CD4-positive, alpha-beta T cell (primary cell): Measurements from ENCODE around the gene C13orf42. TPM values are rescaled to one million over a fixed set of nuclear protein-coding genes. Genes with fewer than 3 reads are reported as not detected.
A peak's percentile ranks its signal among the peaks of the same experiment; 100 is the strongest.
"Not testable (repeated sequence)": the region's sequence is repeated elsewhere in the genome, so short reads cannot be mapped to it uniquely, and the experiment has no call there.

Experiments
- ATAC-seq: fragments of 200-7000 bp; cut with Tn5 transposase; one replicate; pipeline ENCODE4 v1.10.0; 2022; ENCODE audit warnings: mild to moderate bottlenecking; ENCODE audit not compliant: poor library complexity
- CTCF ChIA-PET: fragments of 350-600 bp; sonication (Branson Sonifier 250); formaldehyde crosslinking; loops from one replicate; lab custom pipeline; 2021; ENCODE audit warnings: antibody characterized with exemption, inconsistent platforms; lab: Charles Lee
- POLR2A ChIA-PET: fragments of 350-600 bp; sonication (Branson Sonifier 250); formaldehyde crosslinking; loops from one replicate; lab custom pipeline; 2021; ENCODE audit warnings: antibody characterized with exemption, inconsistent platforms; lab: Charles Lee
- DNase-seq, 14 experiments: peaks; one replicate each; pipeline ENCODE4 v3.0.0-alpha.2; 2013 to 2020; ENCODE audit warnings: mixed read lengths in 2 of 14
- H3K27ac ChIP-seq, 2 donors: one replicate each; pipeline versions ENCODE4 v1.5.1 to v1.7.0; 2013; ENCODE audit warnings: low read length in 2 of 2, low read depth in 1 of 2, mild to moderate bottlenecking in 1 of 2
- H3K27me3 ChIP-seq, 2 experiments: 1 replicate in 1 of 2; 2 replicates in 1 of 2; pipeline versions ENCODE4 v1.6.1 to v1.7.0; 2013; ENCODE audit warnings: low read length in 2 of 2, control low read depth in 1 of 2, mild to moderate bottlenecking in 1 of 2, moderate library complexity in 1 of 2; ENCODE audit not compliant: insufficient read depth in 2 of 2, control insufficient read depth in 1 of 2
- H3K36me3 ChIP-seq: one replicate; pipeline ENCODE4 v1.6.1; 2013; ENCODE audit warnings: low read length, control low read depth; ENCODE audit not compliant: insufficient read depth
- H3K4me1 ChIP-seq: one replicate; pipeline ENCODE4 v1.6.1; 2013; ENCODE audit warnings: low read length, control low read depth; ENCODE audit not compliant: insufficient read depth
- H3K4me3 ChIP-seq: one replicate; pipeline ENCODE4 v1.5.1; 2013; ENCODE audit warnings: mild to moderate bottlenecking, low read length, moderate library complexity
- H3K9me3 ChIP-seq, 2 experiments: 1 replicate in 1 of 2; 2 replicates in 1 of 2; pipeline versions ENCODE4 v1.6.1 to v1.7.0; 2013; ENCODE audit warnings: low read length in 2 of 2, mild to moderate bottlenecking in 2 of 2, control low read depth in 1 of 2, moderate library complexity in 1 of 2; ENCODE audit not compliant: control insufficient read depth in 1 of 2, insufficient read depth in 1 of 2
- H3K27ac Mint-ChIP-seq: one replicate; pipeline ENCODE4 v1.8.0; 2020; ENCODE audit warnings: mixed read lengths
- H3K27me3 Mint-ChIP-seq: one replicate; pipeline ENCODE4 v1.8.0; 2021; ENCODE audit warnings: mixed read lengths
- H3K36me3 Mint-ChIP-seq: one replicate; pipeline ENCODE4 v1.8.0; 2021; ENCODE audit warnings: low read depth, mixed read lengths
- H3K4me1 Mint-ChIP-seq: one replicate; pipeline ENCODE4 v1.8.0; 2021; ENCODE audit warnings: low read depth, mixed read lengths
- H3K4me3 Mint-ChIP-seq: one replicate; pipeline ENCODE4 v1.8.0; 2020; ENCODE audit warnings: mild to moderate bottlenecking, mixed read lengths
- H3K9me3 Mint-ChIP-seq: one replicate; pipeline ENCODE4 v1.8.0; 2020; ENCODE audit warnings: mixed read lengths
- CTCF ChIP-seq: fragments of 200-600 bp; IDR thresholded peaks from one replicate; pipeline ENCODE4 v1.8.0; 2022; ENCODE audit warnings: antibody characterized with exemption, mild to moderate bottlenecking
- intact Hi-C, 2 experiments: fragments of 100-400 bp; cut with DNase I in 1 of 2; cut with micrococcal nuclease in 1 of 2; formaldehyde crosslinking; loops; one replicate each; pipeline versions ENCODE4 v1.15.1 to v1.9.0; 2023 to 2025; cut with DNase I, micrococcal nuclease
- total RNA-seq, 174 experiments: library from RNA in 2 of 174; stranded (reverse) in 2 of 174; gene quantifications; one replicate each; pipeline ENCODE4 v1.2.3 and lab custom pipeline; 2021 to 2026

The C13orf42 gene
- total RNA-seq, 2 experiments from 2014 or later, result not detected

- H3K4me1 Mint-ChIP-seq, result peaks cover 4% of the 10 kb centered on the region
- intact Hi-C loops, result loop anchor here (5.0 to 10.0 kb wide), 5 partner anchors 159 to 1079 kb away; partner anchors contain the start of gene NEK5 (in 2 of the 2)
- H3K4me3 Mint-ChIP-seq, result no peak overlapping the region
- ChIA-PET CTCF (interaction anchor here (1.2 to 1.5 kb wide), 3 partner anchors 15 to 672 kb away, joined by 5 to 8 read pairs (median 7); no protein-coding TSS in a partner anchor), POLR2A (interaction anchor here (1.0 kb wide), 1 partner anchor 673 kb away, joined by 3 read pairs; no protein-coding TSS in a partner anchor)
- H3K27ac Mint-ChIP-seq, result no peak overlapping the region
- Histone ChIP-seq H3K9me3 (no peaks in the 10 kb centered on the region), H3K4me1 (no peaks in the 10 kb centered on the region), H3K27me3 (no peaks in the 10 kb centered on the region), H3K27ac (no peak overlapping the region), H3K36me3 (no peaks in the 10 kb centered on the region), H3K4me3 (no peak overlapping the region)
- peaks cover 10% of the 10 kb centered on the region for H3K9me3 Mint-ChIP-seq
- ATAC-seq (peak; percentile 46), DNase-seq (peak in 10 of 14 experiments; percentile 4 to 69 (median 20))
- peaks cover 15% of the 10 kb centered on the region for H3K27me3 Mint-ChIP-seq
- TF ChIP-seq CTCF, result peak; percentile 46
- no peaks in the 10 kb centered on the region for H3K36me3 Mint-ChIP-seq
Measured at GRCh38 chr13:51125495-51126226, 14.6 kb upstream of the C13orf42 start.

DNA sequence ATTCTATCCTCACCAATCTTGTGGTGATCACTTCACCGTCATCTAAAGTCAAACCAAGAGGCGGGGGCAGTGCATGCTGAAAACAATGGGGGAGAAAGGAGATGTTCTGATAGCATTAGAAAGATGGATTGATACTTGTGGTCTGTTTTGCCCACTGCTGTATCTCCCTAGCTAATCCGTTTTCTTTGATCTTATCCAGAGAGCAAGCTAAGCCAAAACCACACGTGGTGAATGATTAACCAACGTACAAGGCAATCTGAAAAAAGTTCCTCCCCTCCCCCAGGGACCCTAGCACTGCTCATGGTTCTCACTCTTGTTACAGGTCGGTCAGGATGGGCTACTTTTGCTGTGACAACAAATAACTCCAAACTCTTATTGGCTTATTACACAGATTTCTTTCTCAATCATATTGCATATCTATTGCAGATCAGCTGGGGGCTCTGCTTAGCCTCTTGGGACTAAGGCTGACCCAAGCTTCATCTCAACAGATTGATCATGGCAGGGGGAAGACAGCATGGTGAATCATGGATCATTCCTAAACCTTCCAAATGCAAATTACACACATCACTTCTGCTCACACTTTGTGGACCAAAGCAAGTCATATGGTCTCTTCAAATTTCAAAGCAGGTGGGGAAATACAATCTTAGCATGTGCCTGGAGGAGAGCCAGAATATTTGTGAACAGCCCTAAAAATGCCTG, 11.9 kb upstream of the C13orf42 start:
- POLR2A ChIA-PET, result interaction anchor here (0.7 kb wide), 1 partner anchor 380 kb away, joined by 3 read pairs; no protein-coding TSS in a partner anchor
- TF ChIP-seq CTCF, result no peak
- H3K36me3 Mint-ChIP-seq, result no peaks in the 10 kb centered on the region
- no peak overlapping the region for H3K27ac Mint-ChIP-seq
- no peak overlapping the region for H3K27ac ChIP-seq
- DNase-seq, result no peak
- no peak overlapping the region for H3K4me3 ChIP-seq
- peaks cover 15% of the 10 kb centered on the region for H3K27me3 Mint-ChIP-seq
- peaks cover 4% of the 10 kb centered on the region for H3K4me1 Mint-ChIP-seq
- no peaks in the 10 kb centered on the region for H3K36me3 ChIP-seq
- intact Hi-C loops, result loop anchor here in 1 of 2 experiments (10.0 kb wide), 3 partner anchors 162 to 1082 kb away; partner anchors contain the start of gene NEK5
- no peaks in the 10 kb centered on the region for H3K9me3 Mint-ChIP-seq
- CTCF ChIA-PET, result no interaction called here
- peaks cover 0 to 2% of the 10 kb centered on the region in 2 experiments for H3K27me3 ChIP-seq
- H3K9me3 ChIP-seq, result peaks cover 0 to 3% of the 10 kb centered on the region in 2 experiments
- H3K4me3 Mint-ChIP-seq, result no peak overlapping the region
- no peak for ATAC-seq
- no peaks in the 10 kb centered on the region for H3K4me1 ChIP-seq

DNA sequence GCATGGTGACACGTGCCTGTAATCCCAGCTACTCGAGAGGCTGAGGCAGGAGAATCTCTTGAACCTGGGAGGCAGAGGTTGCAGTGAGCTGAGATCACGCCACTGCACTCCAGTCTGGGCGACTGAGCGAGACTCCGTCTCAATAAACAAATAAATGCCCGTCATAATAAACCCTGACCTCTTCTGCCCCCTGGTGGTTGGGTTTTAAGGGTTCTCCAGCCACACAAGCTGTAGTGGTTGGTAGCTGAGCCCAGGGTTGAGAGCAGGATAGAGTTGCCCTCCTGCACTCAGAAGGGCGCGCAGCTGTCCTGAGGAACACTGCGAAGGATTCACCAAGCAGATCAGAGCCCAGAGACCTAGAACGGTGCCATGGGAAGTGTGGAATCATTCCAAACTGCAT, 9.8 kb upstream of the C13orf42 start:
- H3K36me3 Mint-ChIP-seq, ATAC-seq, H3K27ac ChIP-seq, H3K9me3 Mint-ChIP-seq, H3K36me3 ChIP-seq, H3K4me3 Mint-ChIP-seq, H3K27ac Mint-ChIP-seq, CTCF ChIA-PET, H3K9me3 ChIP-seq, POLR2A ChIA-PET, H3K4me3 ChIP-seq, H3K27me3 ChIP-seq, H3K4me1 ChIP-seq, H3K4me1 Mint-ChIP-seq: not testable (repeated sequence)
- intact Hi-C loops, result loop anchor here in 1 of 2 experiments (10.0 kb wide), 3 partner anchors 164 to 1084 kb away; partner anchors contain the start of gene NEK5
- H3K27me3 Mint-ChIP-seq, result peaks cover 28% of the 10 kb centered on the region
- peak in 5 of 14 experiments; percentile 7 to 50 (median 25) for DNase-seq
